ENCODE data around the gene EGFL8.

EGFL8 gene

GRCh38 chr6:32173051-32173727 is 8.8 kb downstream of the EGFL8 start:
- no peak for DNase-seq (ENCODE audit: low read depth in 2 of 2)
- TF ChIP-seq CTCF (IDR thresholded peaks at IDR 0.05; ENCODE audit: low read depth, low read length), result no peak
- H3K4me3 ChIP-seq (replicated peaks in 1 of 2; ENCODE audit: low read depth in 2 of 2, low read length in 2 of 2), result no peak overlapping the region

GRCh38 chr6:32174416-32174815 is 10.0 kb downstream of the EGFL8 start:
- TF ChIP-seq CTCF (IDR thresholded peaks at IDR 0.05; ENCODE audit: low read depth, low read length), result no peak
- DNase-seq (ENCODE audit: low read depth in 2 of 2), result no peak
- peak overlapping the region in 1 of 2 donors; percentile 95 for H3K4me3 ChIP-seq (replicated peaks in 1 of 2; ENCODE audit: low read depth in 2 of 2, low read length in 2 of 2)

GRCh38 chr6:32175322-32175710 is 10.9 kb downstream of the EGFL8 start:
- no peak for DNase-seq (ENCODE audit: low read depth in 2 of 2)
- no peak for TF ChIP-seq CTCF (IDR thresholded peaks at IDR 0.05; ENCODE audit: low read depth, low read length)
- peak overlapping the region; percentile 95 to 98 for H3K4me3 ChIP-seq (replicated peaks in 1 of 2; ENCODE audit: low read depth in 2 of 2, low read length in 2 of 2)

- no peak for TF ChIP-seq CTCF (IDR thresholded peaks at IDR 0.05; ENCODE audit: low read depth, low read length)
Observed at GRCh38 chr6:32175711-32176475, 11.5 kb downstream of the EGFL8 start, which contains the start of gene AGPAT1. TSS of gene AGPAT1 (minus strand) at chr6:32176084. CDS start at chr6:32171496, 4,588 bp downstream.

GRCh38 chr6:32176476-32177182 is 12.2 kb downstream of the EGFL8 start:
- no peak for TF ChIP-seq CTCF (IDR thresholded peaks at IDR 0.05; ENCODE audit: low read depth, low read length)
- peak overlapping the region; percentile 95 to 98 for H3K4me3 ChIP-seq (replicated peaks in 1 of 2; ENCODE audit: low read depth in 2 of 2, low read length in 2 of 2)
- DNase-seq (ENCODE audit: low read depth in 2 of 2), result peak; percentile 68 to 73

More at GRCh38 chr6:32175711-32176475, 11.5 kb downstream of the EGFL8 start, which contains the start of gene AGPAT1:
- peak; percentile 98 to 99 for DNase-seq (ENCODE audit: low read depth in 2 of 2)
- peak within 1 kb of the TSS; percentile 95 to 98 for H3K4me3 ChIP-seq (replicated peaks in 1 of 2; ENCODE audit: low read depth in 2 of 2, low read length in 2 of 2)

- peak overlapping the region; percentile 45 to 95 for H3K4me3 ChIP-seq (replicated peaks in 1 of 2; ENCODE audit: low read depth in 2 of 2, low read length in 2 of 2)
- TF ChIP-seq CTCF (IDR thresholded peaks at IDR 0.05; ENCODE audit: low read depth, low read length), result no peak
- no peak for DNase-seq (ENCODE audit: low read depth in 2 of 2)
Observed at GRCh38 chr6:32177183-32177787, 12.9 kb downstream of the EGFL8 start.
